Pulmonary artery endothelial cell (primary cell): ENCODE results near the gene CFAP251. TPM values are rescaled to one million over a fixed set of nuclear protein-coding genes. Genes with fewer than 3 reads are reported as not detected.
"Not testable (repeated sequence)": the region's sequence is repeated elsewhere in the genome, so short reads cannot be mapped to it uniquely, and the experiment has no call there.

Experiments used
- DNase-seq: peaks from one replicate; pipeline ENCODE4 v3.0.0-alpha.2; 2011; ENCODE audit warnings: low read depth, low spot score
- total RNA-seq: library from RNA; depleted of rRNA; stranded (reverse); fragments of >200 nt; gene quantifications from 2 replicates; pipeline ENCODE4 v1.2.3, GENCODE V29; 2014

CFAP251 gene
- total RNA-seq, 1 donor from 2014 or later = 1.7 TPM

- DNase-seq = no peak
These were observed 105.9 kb downstream of the CFAP251 start for GRCh38 chr12:122024132-122024785.

- DNase-seq = no peak
These were observed 108.4 kb downstream of the CFAP251 start for GRCh38 chr12:122026706-122027333.

- DNase-seq = no peak
These were observed 109.9 kb downstream of the CFAP251 start for GRCh38 chr12:122028165-122028904.

GRCh38 chr12:122028905-122029560 is 110.6 kb downstream of the CFAP251 start:
- no peak for DNase-seq

GRCh38 chr12:122029620-122030423 is 111.4 kb downstream of the CFAP251 start:
- no peak for DNase-seq

GRCh38 chr12:122030424-122031035 is 112.1 kb downstream of the CFAP251 start:
- DNase-seq = no peak

- DNase-seq = no peak
These were observed 113.2 kb downstream of the CFAP251 start for GRCh38 chr12:122031342-122032216.

GRCh38 chr12:122032580-122032979 is 114.2 kb downstream of the CFAP251 start:
- DNase-seq = no peak

- no peak for DNase-seq
These were observed 116.9 kb downstream of the CFAP251 start for GRCh38 chr12:122035292-122035691.

GRCh38 chr12:122036153-122036552 is 117.8 kb downstream of the CFAP251 start:
- DNase-seq = no peak

GRCh38 chr12:122040579-122041386 is 122.4 kb downstream of the CFAP251 start:
- DNase-seq = no peak

- DNase-seq = not testable (repeated sequence)
These were observed 123.1 kb downstream of the CFAP251 start for GRCh38 chr12:122041458-122041857.

- no peak for DNase-seq
These were observed 124.5 kb downstream of the CFAP251 start for GRCh38 chr12:122042910-122043309.

- no peak for DNase-seq
These were observed 125.1 kb downstream of the CFAP251 start for GRCh38 chr12:122043476-122043875.

- DNase-seq = no peak
These were observed 126.9 kb downstream of the CFAP251 start for GRCh38 chr12:122045262-122045661.

GRCh38 chr12:122046145-122046544 is 127.8 kb downstream of the CFAP251 start:
- no peak for DNase-seq

GRCh38 chr12:122048151-122048550 is 129.8 kb downstream of the CFAP251 start:
- DNase-seq = no peak

GRCh38 chr12:122049827-122050226 is 131.4 kb downstream of the CFAP251 start:
- no peak for DNase-seq

- DNase-seq = no peak
These were observed 132.3 kb downstream of the CFAP251 start for GRCh38 chr12:122050706-122051105.
